HG03175 (cell line): ENCODE results near the gene TNFAIP2.

Experiments used
- ATAC-seq: cut with Tn5 transposase; IDR thresholded peaks from one replicate; pipeline ENCODE4 v1.9.1; 2021; ENCODE audit warnings: mild to moderate bottlenecking, moderate library complexity; ENCODE audit not compliant: unreplicated experiment

The TNFAIP2 gene, protein sequence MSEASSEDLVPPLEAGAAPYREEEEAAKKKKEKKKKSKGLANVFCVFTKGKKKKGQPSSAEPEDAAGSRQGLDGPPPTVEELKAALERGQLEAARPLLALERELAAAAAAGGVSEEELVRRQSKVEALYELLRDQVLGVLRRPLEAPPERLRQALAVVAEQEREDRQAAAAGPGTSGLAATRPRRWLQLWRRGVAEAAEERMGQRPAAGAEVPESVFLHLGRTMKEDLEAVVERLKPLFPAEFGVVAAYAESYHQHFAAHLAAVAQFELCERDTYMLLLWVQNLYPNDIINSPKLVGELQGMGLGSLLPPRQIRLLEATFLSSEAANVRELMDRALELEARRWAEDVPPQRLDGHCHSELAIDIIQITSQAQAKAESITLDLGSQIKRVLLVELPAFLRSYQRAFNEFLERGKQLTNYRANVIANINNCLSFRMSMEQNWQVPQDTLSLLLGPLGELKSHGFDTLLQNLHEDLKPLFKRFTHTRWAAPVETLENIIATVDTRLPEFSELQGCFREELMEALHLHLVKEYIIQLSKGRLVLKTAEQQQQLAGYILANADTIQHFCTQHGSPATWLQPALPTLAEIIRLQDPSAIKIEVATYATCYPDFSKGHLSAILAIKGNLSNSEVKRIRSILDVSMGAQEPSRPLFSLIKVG

DNA sequence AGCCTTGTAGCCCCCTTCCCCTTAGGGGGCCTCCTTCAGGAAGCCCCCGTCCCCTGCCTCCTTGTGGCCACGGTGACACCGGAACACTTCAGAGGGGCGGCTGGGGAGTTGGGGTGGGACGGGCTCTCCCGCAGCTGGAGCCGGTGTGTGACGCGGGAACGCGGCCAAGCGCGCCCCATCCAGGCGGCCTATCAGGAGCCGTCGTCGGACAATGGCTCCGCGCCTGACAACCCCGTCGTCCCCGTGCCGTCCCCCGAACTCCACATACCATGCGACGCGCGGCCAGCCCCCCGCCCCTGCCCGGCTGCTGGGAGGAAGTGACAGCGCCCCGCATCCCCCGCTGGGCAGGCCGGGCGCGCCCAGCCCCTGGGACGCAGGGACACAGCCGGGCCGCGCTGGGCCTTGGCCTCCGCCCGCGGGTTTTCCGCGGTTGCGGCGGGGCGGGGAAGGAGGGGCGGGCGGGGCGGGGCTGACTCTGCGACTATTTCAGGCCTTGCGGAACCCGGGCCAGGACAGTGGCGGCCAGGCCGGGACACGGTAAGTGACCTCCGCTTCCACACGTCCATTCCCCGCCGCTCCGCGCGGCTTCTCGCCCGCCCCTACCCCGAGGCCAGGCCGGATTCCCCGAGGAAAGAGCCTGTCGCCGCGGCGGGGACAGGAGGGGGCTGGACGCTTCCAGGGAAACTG is at the start of gene TNFAIP2:
TSS of gene TNFAIP2 (plus strand) at position 515 of the 687 bp plus-strand sequence. CDS start 2,997 bp downstream, outside the sequence.
- ATAC-seq = no peak

DNA sequence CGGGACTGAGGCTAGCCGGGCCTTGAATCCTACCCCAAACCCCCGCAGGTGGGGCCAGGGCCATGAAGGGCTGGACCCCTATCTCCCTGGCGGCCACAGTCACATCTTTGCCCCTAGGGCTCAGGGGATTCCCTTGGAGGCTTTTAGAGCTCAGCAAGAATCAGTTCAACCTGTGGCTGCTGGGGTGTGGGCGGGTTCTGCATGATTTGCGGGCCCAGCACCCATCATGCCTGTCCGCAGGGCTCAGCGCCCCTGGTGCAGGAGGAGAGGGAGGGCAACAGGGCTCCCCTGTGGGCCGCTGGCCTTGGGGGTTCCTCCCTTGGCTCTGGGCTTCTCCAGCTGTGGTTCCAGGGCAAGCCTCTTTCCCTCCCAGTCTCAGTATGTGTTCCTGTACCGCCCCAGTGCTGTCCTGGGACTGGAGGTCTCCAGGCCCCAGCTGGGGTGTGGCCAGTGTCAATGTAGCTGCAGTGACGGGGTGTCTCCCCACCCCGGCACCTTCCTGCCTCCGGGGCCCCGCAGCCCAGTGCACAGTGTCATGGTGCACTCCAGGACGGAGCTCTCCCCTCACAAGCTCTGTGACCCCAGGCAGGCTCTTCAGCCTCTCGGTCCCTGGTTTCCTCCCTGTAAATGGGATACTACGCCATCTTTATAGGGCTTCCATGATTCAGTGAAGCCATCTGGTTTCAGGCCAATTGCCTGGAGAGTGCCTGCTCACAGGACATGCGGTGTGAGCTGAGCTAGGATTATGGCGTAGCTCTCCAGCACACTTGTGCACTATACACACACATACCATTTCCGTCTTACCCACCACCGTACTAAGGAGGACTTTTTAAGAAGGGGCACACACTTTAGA is 49.2 kb upstream of the TNFAIP2 start:
- ATAC-seq = no peak

- no peak for ATAC-seq
These were observed 48.4 kb upstream of the TNFAIP2 start for GRCh38 chr14:103074729-103075367.

- peak; percentile 56 for ATAC-seq
These were observed 44.9 kb upstream of the TNFAIP2 start for GRCh38 chr14:103078420-103078749.

DNA sequence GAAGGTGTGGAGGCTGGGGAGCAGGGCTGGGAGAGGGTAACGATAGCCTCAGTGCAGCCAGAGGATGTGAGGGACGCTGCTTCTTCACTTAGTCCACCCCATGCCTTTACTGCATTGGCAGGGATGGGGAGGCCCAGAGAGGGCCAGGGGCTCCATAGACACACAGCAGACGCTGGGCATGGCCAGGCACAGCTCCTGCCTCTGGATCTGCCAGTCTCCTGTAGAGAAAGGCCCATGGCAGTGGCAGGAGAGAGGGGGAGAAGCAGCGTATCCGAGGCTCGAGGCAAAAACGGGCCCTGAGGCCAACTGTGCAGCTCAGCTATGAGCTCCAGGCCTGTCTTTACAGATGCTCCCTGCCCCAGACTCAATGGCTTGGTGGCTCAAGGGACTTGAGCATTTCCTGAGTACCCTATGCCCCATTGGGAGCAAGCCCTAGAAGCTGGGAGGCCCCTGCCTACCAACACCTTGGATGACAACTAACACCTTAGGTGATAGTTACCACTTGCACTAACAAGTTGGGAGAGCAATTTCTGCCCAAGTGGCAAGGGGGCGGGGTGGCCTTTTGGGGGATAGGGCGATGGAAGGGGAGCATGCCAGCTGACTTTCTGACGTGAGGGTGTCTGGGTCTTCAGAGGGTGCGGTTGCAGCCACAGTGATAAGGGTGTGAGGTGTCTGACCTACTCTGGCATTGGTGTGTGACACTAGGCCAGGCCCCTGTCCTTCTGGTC is 44.2 kb upstream of the TNFAIP2 start:
- ATAC-seq = no peak

DNA sequence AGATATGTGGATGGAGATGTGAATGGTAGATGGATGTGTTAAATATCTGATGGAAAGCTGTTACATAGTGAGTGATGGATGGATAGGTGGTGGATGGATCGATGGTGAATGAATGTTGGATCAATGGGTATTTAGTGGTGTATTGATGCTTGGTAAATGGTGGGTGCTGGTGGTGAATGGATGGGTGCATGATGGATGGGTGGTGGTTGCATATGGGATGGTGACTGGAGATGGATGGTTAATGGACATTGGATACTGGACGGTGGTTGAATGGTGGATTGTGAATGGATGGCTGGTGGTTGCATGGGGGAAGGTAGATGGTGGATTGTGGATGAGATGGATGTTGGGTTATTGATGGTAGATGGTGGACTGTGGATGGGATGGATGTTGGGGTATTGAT is 41.3 kb upstream of the TNFAIP2 start:
- ATAC-seq = no peak

- ATAC-seq = no peak
These were observed 39.0 kb upstream of the TNFAIP2 start, which contains the start of gene LBHD2 for GRCh38 chr14:103084021-103084919. LBHD2 (plus strand) TSS chr14:103084210; CDS start chr14:103086013, 1,803 bp downstream.

DNA sequence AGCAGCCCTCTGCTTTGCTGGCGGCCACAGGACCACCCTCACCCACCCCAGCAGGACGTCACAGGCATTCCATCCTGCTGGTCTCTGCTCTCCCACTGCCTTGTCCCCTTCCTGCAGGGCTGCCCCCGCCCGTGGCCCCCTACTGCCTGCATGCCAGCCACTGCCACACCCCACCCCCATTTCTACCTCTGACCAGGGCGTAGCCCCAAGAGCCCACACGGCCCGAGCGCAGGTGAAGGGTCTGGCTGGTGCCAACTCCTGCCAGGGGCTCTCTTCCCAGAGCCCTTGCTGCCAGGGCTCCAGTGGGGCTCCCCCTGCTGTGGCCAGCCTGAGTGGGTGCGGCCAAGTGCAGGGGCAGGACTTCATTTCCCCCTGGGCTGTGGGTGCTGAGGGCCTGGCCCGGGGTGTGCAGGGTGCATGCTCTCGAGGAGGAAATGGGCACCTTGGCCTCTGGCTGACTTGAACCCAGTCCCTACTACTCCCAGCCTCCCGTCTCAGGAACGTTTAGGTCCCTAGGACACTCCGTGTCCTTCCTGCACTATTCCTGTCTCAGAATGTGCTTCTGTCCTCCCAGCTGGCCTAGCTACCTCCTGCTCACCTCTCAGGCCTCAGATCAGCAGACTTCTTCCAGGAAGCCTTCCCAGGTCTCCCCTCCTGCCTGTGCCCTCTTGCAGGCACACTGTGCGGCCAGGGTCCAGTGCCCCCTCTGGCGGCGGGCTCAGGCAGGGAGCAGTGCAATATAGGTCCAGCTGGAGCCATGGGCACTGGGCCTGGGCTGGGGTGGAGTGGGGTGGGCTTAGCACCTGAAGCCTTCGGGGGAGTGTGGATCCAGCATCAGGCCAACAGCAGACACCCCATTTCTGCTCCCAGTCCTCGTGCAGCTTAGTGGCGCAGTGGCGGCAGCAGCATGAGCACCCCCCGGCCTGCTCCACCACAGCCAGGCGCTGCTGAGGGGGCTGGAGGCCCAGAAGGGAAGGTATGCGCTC is 37.9 kb upstream of the TNFAIP2 start:
- no peak for ATAC-seq

- ATAC-seq = no peak
These were observed 36.4 kb upstream of the TNFAIP2 start for GRCh38 chr14:103086771-103087342.

DNA sequence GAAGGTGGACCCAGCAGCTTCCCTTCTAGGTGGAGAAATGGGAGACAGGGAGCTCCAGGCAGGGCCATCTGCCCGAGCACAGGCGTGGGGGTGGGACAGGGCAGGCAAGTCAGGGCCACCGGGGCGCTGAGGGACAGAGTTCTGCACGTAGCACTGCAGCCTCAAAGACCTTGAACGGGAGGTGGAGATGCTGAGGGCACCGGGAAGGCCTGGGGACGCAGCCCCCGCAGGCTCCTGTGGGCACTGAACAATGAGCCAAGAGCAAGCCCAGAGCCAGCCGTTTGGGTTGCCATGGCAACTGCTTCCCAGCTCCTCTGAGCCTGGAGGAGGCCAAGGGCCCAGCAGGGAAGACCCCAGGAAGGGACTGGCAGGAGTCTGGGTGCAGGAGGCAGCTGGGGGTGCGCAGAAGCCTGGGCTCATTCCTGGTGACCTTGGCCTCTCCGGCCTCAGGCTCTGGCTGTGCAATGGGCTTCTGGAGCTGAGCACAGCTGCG is 35.9 kb upstream of the TNFAIP2 start:
- ATAC-seq = no peak

- ATAC-seq = no peak
These were observed 34.3 kb upstream of the TNFAIP2 start for GRCh38 chr14:103088921-103089320.

DNA sequence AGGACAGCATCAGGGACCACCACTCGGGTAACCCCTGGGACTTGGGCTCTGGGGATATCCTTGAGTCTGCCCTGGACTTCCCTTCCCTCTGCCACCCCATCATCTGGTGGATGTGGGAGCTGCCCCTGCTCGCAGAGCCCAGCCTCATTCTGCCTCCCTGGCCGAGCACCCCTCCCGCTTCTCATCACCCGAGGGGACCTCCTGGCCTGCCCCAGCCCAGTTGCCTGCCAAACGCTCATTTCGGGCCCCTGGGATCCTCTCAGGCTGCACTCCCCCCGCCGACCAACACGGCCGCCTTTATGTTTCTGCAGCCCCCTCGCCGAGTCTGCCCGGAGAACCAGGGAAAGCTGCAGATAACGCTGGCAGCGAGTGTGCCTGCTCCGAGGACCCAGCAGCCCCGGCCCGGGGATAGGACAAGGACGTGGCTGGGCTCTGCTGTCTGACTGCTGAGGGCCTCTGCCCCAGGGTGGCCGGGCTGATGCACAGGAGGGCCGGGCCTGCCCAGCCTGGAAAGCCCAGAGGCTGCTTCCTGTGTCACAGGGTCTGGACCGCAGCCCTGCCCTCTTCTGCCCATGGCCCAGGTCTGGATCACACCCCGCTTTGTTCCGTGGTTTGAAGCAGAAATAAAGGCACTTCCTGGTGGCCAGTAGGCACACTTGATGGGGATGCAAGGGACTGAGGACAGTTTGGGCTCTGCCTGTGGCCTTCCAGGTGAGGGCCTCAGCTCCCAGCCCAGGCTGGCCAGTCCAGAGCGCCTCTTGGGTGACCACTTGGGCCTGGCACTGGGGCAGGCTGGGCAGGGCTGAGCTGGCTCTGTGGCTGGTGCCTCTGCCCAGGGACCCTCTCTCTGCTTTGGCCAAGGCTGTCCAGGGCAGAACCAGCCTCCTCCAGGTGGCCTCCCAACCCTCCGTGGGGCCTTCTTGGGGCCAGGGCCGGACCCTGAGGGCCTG is 33.6 kb upstream of the TNFAIP2 start:
- ATAC-seq = no peak

- ATAC-seq = no peak
These were observed 32.7 kb upstream of the TNFAIP2 start for GRCh38 chr14:103090481-103091020.

DNA sequence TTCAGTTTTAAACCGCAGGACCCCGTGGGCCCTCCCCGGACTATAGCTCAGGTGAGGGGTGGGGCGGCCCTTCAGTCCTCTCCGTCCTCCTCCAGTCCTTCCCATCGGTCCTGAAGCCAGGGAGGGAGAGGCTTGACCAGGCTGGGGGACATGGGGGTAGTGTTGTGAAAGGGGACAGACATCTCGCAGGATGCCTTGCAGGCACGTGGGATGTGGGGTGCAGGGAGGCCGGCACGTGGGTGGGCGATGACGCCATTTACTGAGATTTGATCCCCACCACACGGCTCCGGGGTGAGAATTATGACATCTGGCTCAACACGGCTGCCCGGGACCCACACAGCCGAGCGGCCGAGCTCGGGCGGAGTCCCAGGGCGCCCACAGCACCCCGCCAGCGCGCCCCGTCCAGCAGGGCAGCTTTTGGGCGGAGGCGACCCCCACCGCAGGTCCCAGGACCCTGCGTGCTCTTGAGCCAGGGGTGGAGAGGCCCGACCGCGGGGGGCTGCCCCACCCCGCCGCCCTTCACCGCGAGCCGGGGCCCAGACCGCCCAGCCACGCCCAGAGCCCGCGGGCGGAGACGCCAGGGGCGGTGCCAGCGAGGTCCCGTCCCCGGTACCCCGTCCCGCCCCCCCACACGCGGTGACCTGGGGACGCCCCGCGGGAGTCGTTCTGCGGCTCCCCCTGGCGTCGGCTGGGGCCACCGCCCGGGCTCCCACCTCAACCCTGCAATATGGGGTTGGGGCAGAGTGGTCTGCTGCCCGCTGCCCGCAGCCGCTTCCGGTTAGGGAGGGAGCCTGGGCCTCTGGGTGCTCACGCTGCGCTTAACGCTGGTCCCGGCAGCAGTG is 32.0 kb upstream of the TNFAIP2 start:
- ATAC-seq = peak; percentile 61

DNA sequence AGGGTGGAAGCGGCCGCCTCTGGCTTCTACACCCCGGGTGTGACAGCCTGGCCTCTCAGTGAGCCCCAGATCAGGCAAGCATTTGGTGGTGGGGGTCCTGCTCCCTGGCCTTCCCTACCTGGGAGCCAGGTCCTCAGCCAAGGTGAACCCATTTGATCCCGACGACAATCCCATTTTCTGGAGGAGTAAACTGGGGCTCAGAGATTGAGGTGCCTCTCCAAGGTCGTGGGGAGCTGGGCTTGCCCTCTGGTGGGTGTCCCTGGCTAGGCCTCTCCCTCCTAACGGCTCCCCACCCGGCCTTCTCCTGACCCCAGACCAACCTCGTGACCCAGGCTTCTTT is 31.4 kb upstream of the TNFAIP2 start:
- no peak for ATAC-seq
